ENCODE measurements around the gene ZNF333.

- TF ChIP-seq CTCF (IDR thresholded peaks at IDR 0.05) (no peak), MYC (IDR thresholded peaks at IDR 0.05; ENCODE audit: borderline replicate concordance, low read length) (no peak), USF2 (IDR thresholded peaks at IDR 0.05) (no peak), ZFP36 (IDR thresholded peaks at IDR 0.05; ENCODE audit: borderline replicate concordance, partially characterized antibody) (no peak), BHLHE40 (IDR thresholded peaks at IDR 0.05; ENCODE audit: low read depth, low read length) (no peak), KDM5A (IDR thresholded peaks at IDR 0.05) (no peak), POLR2A (IDR thresholded peaks at IDR 0.05; ENCODE audit: low read length) (no peak), RAD21 (conservative IDR thresholded peaks at IDR 0.05 in 1 of 2, IDR thresholded peaks at IDR 0.05 in 1 of 2) (no peak), CHD2 (IDR thresholded peaks at IDR 0.05; ENCODE audit: low read length, partially characterized antibody) (no peak), POLR2AphosphoS2 (conservative IDR thresholded peaks at IDR 0.05; ENCODE audit: low read length) (no peak), CHD4 (IDR thresholded peaks at IDR 0.05; ENCODE audit: borderline replicate concordance) (no peak), REST (IDR thresholded peaks at IDR 0.05) (no peak), CBX8 (IDR thresholded peaks at IDR 0.05) (no peak), KDM1A (IDR thresholded peaks at IDR 0.05; ENCODE audit: low read depth) (no peak)
These were observed 34.9 kb upstream of the ZNF333 start for GRCh38 chr19:14654786-14655560.

All from A549 (cell line).